Liver (tissue), 9 donors: ENCODE data around the gene TSC1. TPM values are rescaled to one million over a fixed set of nuclear protein-coding genes. Genes with fewer than 3 reads are reported as not detected.

Experiments used
- DNase-seq: peaks from one replicate; pipeline ENCODE4 v3.0.0-alpha.2; 2017; ENCODE audit warnings: low spot score
- H3K27ac ChIP-seq, 2 donors: one replicate each; pipeline ENCODE4 v1.7.0; 2013; ENCODE audit warnings: inconsistent platforms in 2 of 2, low read length in 2 of 2, control low read depth in 1 of 2, low read depth in 1 of 2, mild to moderate bottlenecking in 1 of 2
- H3K27me3 ChIP-seq, 4 donors: one replicate each; pipeline versions ENCODE4 v1.6.1 to v1.7.0; 2013; ENCODE audit warnings: low read length in 3 of 4, inconsistent platforms in 1 of 4, mild to moderate bottlenecking in 1 of 4, moderate library complexity in 1 of 4; ENCODE audit not compliant: control insufficient read depth in 4 of 4, insufficient read depth in 4 of 4
- H3K36me3 ChIP-seq, 4 donors: one replicate each; pipeline versions ENCODE4 v1.6.1 to v1.7.0; 2013; ENCODE audit warnings: low read length in 3 of 4, mild to moderate bottlenecking in 3 of 4, low read depth in 1 of 4, moderate library complexity in 1 of 4; ENCODE audit not compliant: control insufficient read depth in 4 of 4, insufficient read depth in 3 of 4
- H3K4me1 ChIP-seq, 4 donors: one replicate each; pipeline versions ENCODE4 v1.6.1 to v1.7.0; 2013; ENCODE audit warnings: low read length in 3 of 4, mild to moderate bottlenecking in 3 of 4, moderate library complexity in 1 of 4; ENCODE audit not compliant: control insufficient read depth in 4 of 4, insufficient read depth in 4 of 4
- H3K4me3 ChIP-seq, 3 donors: one replicate each; pipeline versions ENCODE4 v1.6.1 to v1.7.0; 2013; ENCODE audit warnings: low read length in 3 of 3, control low read depth in 1 of 3, low read depth in 1 of 3, mild to moderate bottlenecking in 1 of 3
- H3K9ac ChIP-seq, 2 donors: one replicate each; pipeline ENCODE4 v1.7.0; 2013; ENCODE audit warnings: low read length in 2 of 2, mild to moderate bottlenecking in 2 of 2, moderate library complexity in 2 of 2, control low read depth in 1 of 2, low read depth in 1 of 2
- H3K9me3 ChIP-seq, 4 donors: one replicate each; pipeline versions ENCODE4 v1.6.1 to v1.7.0; 2013; ENCODE audit warnings: low read length in 3 of 4; ENCODE audit not compliant: control insufficient read depth in 4 of 4
- EGR1 ChIP-seq, 2 donors: IDR thresholded peaks; 2 replicates each; pipeline ENCODE4 v1.6.1; 2016 to 2018; ENCODE audit warnings: antibody characterized with exemption in 2 of 2, low read depth in 2 of 2
- FOXA1 ChIP-seq: IDR thresholded peaks from 2 replicates; pipeline ENCODE4 v1.6.1; 2016; ENCODE audit warnings: antibody characterized with exemption
- FOXA2 ChIP-seq: IDR thresholded peaks from 2 replicates; pipeline ENCODE4 v1.6.1; 2016; ENCODE audit warnings: antibody characterized with exemption
- GABPA ChIP-seq, 2 donors: IDR thresholded peaks in 1 of 2; conservative IDR thresholded peaks in 1 of 2; 2 replicates each; pipeline ENCODE4 v1.6.1; 2016; ENCODE audit warnings: antibody characterized with exemption in 2 of 2, mild to moderate bottlenecking in 1 of 2, moderate library complexity in 1 of 2
- HNF4A ChIP-seq, 2 donors: conservative IDR thresholded peaks; 2 replicates each; pipeline ENCODE4 v1.6.1; 2016; ENCODE audit warnings: antibody characterized with exemption in 2 of 2, mild to moderate bottlenecking in 2 of 2
- HNF4G ChIP-seq: IDR thresholded peaks from 2 replicates; pipeline ENCODE4 v1.6.1; 2016; ENCODE audit warnings: antibody characterized with exemption
- JUND ChIP-seq, 2 donors: IDR thresholded peaks; 2 replicates each; pipeline ENCODE4 v1.6.1; 2016; ENCODE audit warnings: antibody characterized with exemption in 2 of 2
- MAX ChIP-seq: IDR thresholded peaks from 2 replicates; pipeline ENCODE4 v1.6.1; 2016; ENCODE audit warnings: antibody characterized with exemption
- NR2F2 ChIP-seq: IDR thresholded peaks from 2 replicates; pipeline ENCODE4 v1.6.1; 2016; ENCODE audit warnings: antibody characterized with exemption
- RXRA ChIP-seq, 2 donors: IDR thresholded peaks; 2 replicates each; pipeline ENCODE4 v1.6.1; 2017 to 2018; ENCODE audit warnings: antibody characterized with exemption in 2 of 2, mild to moderate bottlenecking in 1 of 2
- SP1 ChIP-seq: IDR thresholded peaks from 2 replicates; pipeline ENCODE4 v1.6.1; 2018; ENCODE audit warnings: antibody characterized with exemption, mild to moderate bottlenecking
- TAF1 ChIP-seq: conservative IDR thresholded peaks from 2 replicates; pipeline ENCODE4 v1.6.1; 2016; ENCODE audit warnings: antibody characterized with exemption, mild to moderate bottlenecking
- YY1 ChIP-seq: IDR thresholded peaks from 2 replicates; pipeline ENCODE4 v1.6.1; 2016; ENCODE audit warnings: antibody characterized with exemption, mild to moderate bottlenecking
- ZBTB33 ChIP-seq: IDR thresholded peaks from 2 replicates; pipeline ENCODE4 v1.6.1; 2016; ENCODE audit warnings: antibody characterized with exemption
- WGBS: extraction: QIAGEN DNeasy Blood & Tissue Kit; methylation state at CpG from one replicate; pipeline ENCODE4 v1.1.7; 2013; 5-methylcytosine and 5-hydroxymethylcytosine counted together
- polyA plus RNA-seq, 2 donors: library from polyadenylated mRNA; stranded (reverse) in 1 of 2; unstranded in 1 of 2; fragments of 200-250 nt in 1 of 2; fragments of >200 nt in 1 of 2; fragmentation: Nextera tagmentation in 1 of 2; extraction: Ambion mirVana in 1 of 2; gene quantifications; one replicate each; pipeline versions ENCODE4 v1.2.1 to v1.2.3, GENCODE V29; 2013 to 2015
- total RNA-seq, 2 donors: library from RNA; depleted of rRNA; stranded (reverse); fragments of >200 nt; gene quantifications; one replicate each; pipeline ENCODE4 v1.2.3, GENCODE V29; 2014
- TF ChIP-seq, protein P1 (sequence below): IDR thresholded peaks from 2 replicates; pipeline ENCODE4 v1.6.1; 2016; ENCODE audit warnings: antibody characterized with exemption, mild to moderate bottlenecking
- TF ChIP-seq, protein P2 (sequence below): fragments of 150-350 bp; IDR thresholded peaks from 2 replicates; pipeline ENCODE4 v1.5.1; 2017; ENCODE audit warnings: improper control_type of control experiment, low read depth, low read length; ENCODE audit not compliant: missing input control
- donor health status: healthy.
- donor health status: healthy.
- donor health status: healthy.
- donor health status: healthy.
- donor health status: healthy.

Gene TSC1
- total and polyA plus RNA-seq, 4 donors = 4.6 to 33.5 (median 15.6) TPM

GRCh38 chr9:132896264-132896663 is 48.2 kb downstream of the TSC1 start:
- H3K27ac ChIP-seq = no peak overlapping the region
- no peak for DNase-seq
- 93% methylated on average over 13 of the region's 13 CpGs for WGBS
- H3K4me3 ChIP-seq = no peak overlapping the region
- H3K9me3 ChIP-seq = no peaks in the 10 kb centered on the region
- H3K27me3 ChIP-seq = no peaks in the 10 kb centered on the region
- TF ChIP-seq JUND (IDR thresholded peaks at IDR 0.05) (no peak), NR2F2 (no peak), HNF4G (no peak), EGR1 (IDR thresholded peaks at IDR 0.05; ENCODE audit: low read depth in 2 of 2) (no peak), GABPA (IDR thresholded peaks at IDR 0.05 in 1 of 2, conservative IDR thresholded peaks at IDR 0.05 in 1 of 2) (no peak), HNF4A (conservative IDR thresholded peaks at IDR 0.05) (no peak), TAF1 (no peak)
- H3K36me3 ChIP-seq = peaks cover 9 to 86% (median 46%) of the 10 kb centered on the region in 4 donors
- no peak overlapping the region for H3K9ac ChIP-seq
- no peaks in the 10 kb centered on the region for H3K4me1 ChIP-seq

GRCh38 chr9:132894862-132895835 is 49.3 kb downstream of the TSC1 start:
- Histone ChIP-seq H3K9me3 (no peaks in the 10 kb centered on the region), H3K27ac (no peak overlapping the region), H3K9ac (no peak overlapping the region), H3K27me3 (no peaks in the 10 kb centered on the region), H3K4me3 (no peak overlapping the region), H3K4me1 (no peaks in the 10 kb centered on the region), H3K36me3 (peaks cover 9 to 74% (median 36%) of the 10 kb centered on the region in 4 donors)
- WGBS = 78% methylated on average over 9 of the region's 9 CpGs
- DNase-seq = no peak
- TF ChIP-seq FOXA1 (no peak), SP1 (no peak), RXRA (IDR thresholded peaks at IDR 0.05) (no peak), EGR1 (IDR thresholded peaks at IDR 0.05; ENCODE audit: low read depth in 2 of 2) (no peak), NR2F2 (no peak), JUND (IDR thresholded peaks at IDR 0.05) (no peak)
- TF ChIP-seq, protein P1, sequence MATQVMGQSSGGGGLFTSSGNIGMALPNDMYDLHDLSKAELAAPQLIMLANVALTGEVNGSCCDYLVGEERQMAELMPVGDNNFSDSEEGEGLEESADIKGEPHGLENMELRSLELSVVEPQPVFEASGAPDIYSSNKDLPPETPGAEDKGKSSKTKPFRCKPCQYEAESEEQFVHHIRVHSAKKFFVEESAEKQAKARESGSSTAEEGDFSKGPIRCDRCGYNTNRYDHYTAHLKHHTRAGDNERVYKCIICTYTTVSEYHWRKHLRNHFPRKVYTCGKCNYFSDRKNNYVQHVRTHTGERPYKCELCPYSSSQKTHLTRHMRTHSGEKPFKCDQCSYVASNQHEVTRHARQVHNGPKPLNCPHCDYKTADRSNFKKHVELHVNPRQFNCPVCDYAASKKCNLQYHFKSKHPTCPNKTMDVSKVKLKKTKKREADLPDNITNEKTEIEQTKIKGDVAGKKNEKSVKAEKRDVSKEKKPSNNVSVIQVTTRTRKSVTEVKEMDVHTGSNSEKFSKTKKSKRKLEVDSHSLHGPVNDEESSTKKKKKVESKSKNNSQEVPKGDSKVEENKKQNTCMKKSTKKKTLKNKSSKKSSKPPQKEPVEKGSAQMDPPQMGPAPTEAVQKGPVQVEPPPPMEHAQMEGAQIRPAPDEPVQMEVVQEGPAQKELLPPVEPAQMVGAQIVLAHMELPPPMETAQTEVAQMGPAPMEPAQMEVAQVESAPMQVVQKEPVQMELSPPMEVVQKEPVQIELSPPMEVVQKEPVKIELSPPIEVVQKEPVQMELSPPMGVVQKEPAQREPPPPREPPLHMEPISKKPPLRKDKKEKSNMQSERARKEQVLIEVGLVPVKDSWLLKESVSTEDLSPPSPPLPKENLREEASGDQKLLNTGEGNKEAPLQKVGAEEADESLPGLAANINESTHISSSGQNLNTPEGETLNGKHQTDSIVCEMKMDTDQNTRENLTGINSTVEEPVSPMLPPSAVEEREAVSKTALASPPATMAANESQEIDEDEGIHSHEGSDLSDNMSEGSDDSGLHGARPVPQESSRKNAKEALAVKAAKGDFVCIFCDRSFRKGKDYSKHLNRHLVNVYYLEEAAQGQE = no peak

- H3K27ac ChIP-seq = no peak overlapping the region
- no peaks in the 10 kb centered on the region for H3K4me1 ChIP-seq
- peaks cover 9 to 66% (median 32%) of the 10 kb centered on the region in 4 donors for H3K36me3 ChIP-seq
- DNase-seq = peak; percentile 63
- no peak overlapping the region for H3K9ac ChIP-seq
- H3K4me3 ChIP-seq = no peak overlapping the region
- no peaks in the 10 kb centered on the region for H3K27me3 ChIP-seq
- H3K9me3 ChIP-seq = no peaks in the 10 kb centered on the region
- WGBS = 85% methylated on average over 5 of the region's 5 CpGs
- TF ChIP-seq MAX (no peak), EGR1 (IDR thresholded peaks at IDR 0.05; ENCODE audit: low read depth in 2 of 2) (no peak), FOXA1 (no peak), TAF1 (no peak), FOXA2 (no peak), RXRA (IDR thresholded peaks at IDR 0.05) (no peak), SP1 (no peak), HNF4A (conservative IDR thresholded peaks at IDR 0.05) (no peak), JUND (IDR thresholded peaks at IDR 0.05) (no peak), NR2F2 (no peak), HNF4G (no peak), YY1 (no peak), ZBTB33 (no peak), GABPA (IDR thresholded peaks at IDR 0.05 in 1 of 2, conservative IDR thresholded peaks at IDR 0.05 in 1 of 2) (no peak)
- TF ChIP-seq, protein P2, sequence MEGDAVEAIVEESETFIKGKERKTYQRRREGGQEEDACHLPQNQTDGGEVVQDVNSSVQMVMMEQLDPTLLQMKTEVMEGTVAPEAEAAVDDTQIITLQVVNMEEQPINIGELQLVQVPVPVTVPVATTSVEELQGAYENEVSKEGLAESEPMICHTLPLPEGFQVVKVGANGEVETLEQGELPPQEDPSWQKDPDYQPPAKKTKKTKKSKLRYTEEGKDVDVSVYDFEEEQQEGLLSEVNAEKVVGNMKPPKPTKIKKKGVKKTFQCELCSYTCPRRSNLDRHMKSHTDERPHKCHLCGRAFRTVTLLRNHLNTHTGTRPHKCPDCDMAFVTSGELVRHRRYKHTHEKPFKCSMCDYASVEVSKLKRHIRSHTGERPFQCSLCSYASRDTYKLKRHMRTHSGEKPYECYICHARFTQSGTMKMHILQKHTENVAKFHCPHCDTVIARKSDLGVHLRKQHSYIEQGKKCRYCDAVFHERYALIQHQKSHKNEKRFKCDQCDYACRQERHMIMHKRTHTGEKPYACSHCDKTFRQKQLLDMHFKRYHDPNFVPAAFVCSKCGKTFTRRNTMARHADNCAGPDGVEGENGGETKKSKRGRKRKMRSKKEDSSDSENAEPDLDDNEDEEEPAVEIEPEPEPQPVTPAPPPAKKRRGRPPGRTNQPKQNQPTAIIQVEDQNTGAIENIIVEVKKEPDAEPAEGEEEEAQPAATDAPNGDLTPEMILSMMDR = no peak
These were observed 50.1 kb downstream of the TSC1 start for GRCh38 chr9:132894346-132894745.
